GM23248 (cell line): ENCODE measurements around the gene H3-3A. TPM values are rescaled to one million over a fixed set of nuclear protein-coding genes. Genes with fewer than 3 reads are reported as not detected.

Experiments
- DNase-seq: peaks from one replicate; pipeline ENCODE4 v3.0.0-alpha.2; 2015
- H2AFZ ChIP-seq: fragments of 200-600 bp; sonication (generic); 2 replicates; pipeline ENCODE4 v1.6.1; 2016; ENCODE audit warnings: antibody characterized with exemption
- H3F3A ChIP-seq: fragments of 200-600 bp; sonication (generic); 2 replicates; pipeline ENCODE4 v1.6.1; 2016; ENCODE audit warnings: mild to moderate bottlenecking, antibody characterized with exemption, mixed run types; ENCODE audit not compliant: insufficient read depth
- H3K27ac ChIP-seq: fragments of 200-600 bp; sonication (generic); 2 replicates; pipeline ENCODE4 v1.5.1; 2016; ENCODE audit warnings: mild to moderate bottlenecking
- H3K27me3 ChIP-seq: fragments of 200-600 bp; sonication (generic); replicated peaks from 2 replicates; pipeline ENCODE4 v1.6.1; 2016; ENCODE audit warnings: mild to moderate bottlenecking; ENCODE audit not compliant: insufficient read depth
- H3K36me3 ChIP-seq: fragments of 200-600 bp; sonication (generic); 2 replicates; pipeline ENCODE4 v1.6.1; 2016; ENCODE audit warnings: low read depth, mild to moderate bottlenecking
- H3K4me1 ChIP-seq: fragments of 200-600 bp; sonication (generic); 2 replicates; pipeline ENCODE4 v1.6.1; 2016; ENCODE audit warnings: mild to moderate bottlenecking; ENCODE audit not compliant: insufficient read depth
- H3K4me2 ChIP-seq: fragments of 200-600 bp; sonication (generic); one replicate; pipeline ENCODE4 v1.6.1; 2016; ENCODE audit warnings: mild to moderate bottlenecking; ENCODE audit not compliant: unreplicated experiment
- H3K4me3 ChIP-seq: fragments of 200-600 bp; sonication (generic); 2 replicates; pipeline ENCODE4 v1.5.1; 2016; ENCODE audit warnings: mild to moderate bottlenecking
- H3K79me2 ChIP-seq: fragments of 200-600 bp; sonication (generic); 2 replicates; pipeline ENCODE4 v1.6.1; 2016; ENCODE audit warnings: mild to moderate bottlenecking; ENCODE audit not compliant: insufficient read depth
- H3K9ac ChIP-seq: fragments of 200-600 bp; sonication (generic); 2 replicates; pipeline ENCODE4 v1.6.1; 2016; ENCODE audit warnings: mild to moderate bottlenecking
- H3K9me2 ChIP-seq: fragments of 200-600 bp; sonication (generic); 2 replicates; pipeline ENCODE4 v1.6.1; 2016; ENCODE audit warnings: mixed run types, mild to moderate bottlenecking, moderate library complexity; ENCODE audit not compliant: insufficient read depth
- H3K9me3 ChIP-seq: fragments of 200-600 bp; sonication (generic); one replicate; pipeline ENCODE4 v1.6.1; 2017; ENCODE audit warnings: low read depth
- H4K20me1 ChIP-seq: fragments of 200-600 bp; sonication (generic); 2 replicates; pipeline ENCODE4 v1.6.0; 2016; ENCODE audit not compliant: insufficient read depth
- EZH2 ChIP-seq: fragments of 200-600 bp; sonication (generic); IDR thresholded peaks from 2 replicates; pipeline ENCODE4 v1.6.1; 2018; ENCODE audit warnings: antibody characterized with exemption, mild to moderate bottlenecking; ENCODE audit not compliant: insufficient read depth, poor library complexity, severe bottlenecking
- EZH2phosphoT487 ChIP-seq: fragments of 200-600 bp; sonication (generic); IDR thresholded peaks from 2 replicates; pipeline ENCODE4 v1.6.1; 2018; ENCODE audit warnings: antibody characterized with exemption, moderate library complexity, mild to moderate bottlenecking, low read depth; ENCODE audit not compliant: insufficient read depth
- WGBS, 2 experiments: methylation state at CpG; one replicate each; pipeline ENCODE4 v1.1.6; 2015 to 2017; ENCODE audit warnings: low lambda C conversion rate in 2 of 2, low coverage in 1 of 2; ENCODE audit errors: missing lambda C conversion rate in 2 of 2; 5-methylcytosine and 5-hydroxymethylcytosine counted together
- in situ Hi-C: fragments of 300-500 bp; cut with MboI; formaldehyde crosslinking; loops from 2 replicates; pipeline ENCODE4 v1.15.0; 2020
- polyA plus RNA-seq: library from polyadenylated mRNA; unstranded; fragments of >200 nt; fragmentation: Nextera tagmentation; extraction: Ambion mirVana; gene quantifications from 2 replicates; pipeline ENCODE4 v1.2.1, GENCODE V29; 2016
- total RNA-seq: library from RNA; depleted of rRNA; stranded (reverse); fragments of >200 nt; shearing (Covaris generic); gene quantifications from 2 replicates; pipeline ENCODE4 v1.2.3, GENCODE V29; 2014

H3-3A gene
- total and polyA plus RNA-seq, 2 experiments from 2014 or later: 212 to 264 TPM

DNA sequence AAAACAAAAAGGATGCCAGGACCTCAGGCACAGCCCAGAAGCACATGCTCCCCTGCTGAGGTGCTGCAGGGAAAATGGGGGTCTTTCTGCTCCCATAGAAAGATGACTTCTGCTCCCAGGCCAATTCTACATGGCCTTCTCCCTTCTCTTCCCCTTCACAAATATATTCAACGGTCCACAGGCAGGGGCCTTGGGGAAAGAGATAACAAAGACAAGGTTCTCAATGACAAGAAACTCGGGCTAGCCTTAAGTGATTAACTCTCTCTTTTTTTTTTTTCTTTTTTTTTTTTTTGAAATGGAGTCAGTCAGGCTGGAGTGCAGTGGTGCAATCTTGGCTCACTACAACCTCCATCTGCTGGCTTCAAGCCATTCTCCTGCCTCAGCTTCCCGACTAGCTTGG is 54.2 kb downstream of the H3-3A start:
- H3K79me2 ChIP-seq: no peaks in the 10 kb centered on the region
- H3K4me3 ChIP-seq: no peak overlapping the region
- H4K20me1 ChIP-seq: no peaks in the 10 kb centered on the region
- no peak overlapping the region for H3K4me2 ChIP-seq
- H3K27me3 ChIP-seq: no peaks in the 10 kb centered on the region
- no peak overlapping the region for H2AFZ ChIP-seq
- no peaks in the 10 kb centered on the region for H3K4me1 ChIP-seq
- H3F3A ChIP-seq: peaks cover 6% of the 10 kb centered on the region; the same call in 1 of the 2 replicates
- H3K27ac ChIP-seq: no peak overlapping the region
- TF ChIP-seq EZH2phosphoT487 (no peak), EZH2 (no peak)
- no peak overlapping the region for H3K9ac ChIP-seq
- 45 to 61% methylated on average over 3 of the region's 3 CpGs for WGBS, 2 experiments
- no peaks in the 10 kb centered on the region for H3K36me3 ChIP-seq
- no peaks in the 10 kb centered on the region for H3K9me2 ChIP-seq
- in situ Hi-C loops: no loop called here
- H3K9me3 ChIP-seq: no peaks in the 10 kb centered on the region
- no peak for DNase-seq

- TF ChIP-seq EZH2phosphoT487 (no peak), EZH2 (no peak)
- in situ Hi-C loops: no loop called here
- Histone ChIP-seq H3K27me3 (no peaks in the 10 kb centered on the region), H3K9me2 (no peaks in the 10 kb centered on the region), H2AFZ (no peak overlapping the region), H3K79me2 (no peaks in the 10 kb centered on the region), H3K4me1 (no peaks in the 10 kb centered on the region), H3K4me2 (no peak overlapping the region), H3K9ac (no peak overlapping the region), H3K9me3 (no peaks in the 10 kb centered on the region), H3K4me3 (no peak overlapping the region), H3F3A (no peaks in the 10 kb centered on the region), H4K20me1 (no peaks in the 10 kb centered on the region), H3K27ac (no peak overlapping the region), H3K36me3 (no peaks in the 10 kb centered on the region)
- no peak for DNase-seq
- WGBS, 2 experiments: 92 to 93% methylated on average over 6 of the region's 6 CpGs
Measured at GRCh38 chr1:226117330-226117729, 54.8 kb downstream of the H3-3A start.

- no peak for DNase-seq
- Histone ChIP-seq H3F3A (0 out of 2 replicates have a peak, but pooled peaks cover 4% of the 10 kb centered on the region), H3K27me3 (no peaks in the 10 kb centered on the region), H3K4me1 (no peaks in the 10 kb centered on the region), H3K27ac (no peak overlapping the region), H3K9me3 (no peaks in the 10 kb centered on the region), H3K4me3 (no peak overlapping the region), H4K20me1 (no peaks in the 10 kb centered on the region), H3K9me2 (no peaks in the 10 kb centered on the region), H2AFZ (no peak overlapping the region), H3K36me3 (no peaks in the 10 kb centered on the region), H3K9ac (no peak overlapping the region), H3K4me2 (no peak overlapping the region), H3K79me2 (no peaks in the 10 kb centered on the region)
- no peak for TF ChIP-seq EZH2phosphoT487
- TF ChIP-seq EZH2: no peak
- WGBS, 2 experiments: 78 to 85% methylated on average over 4 of the region's 4 CpGs
- in situ Hi-C loops: no loop called here
Measured at GRCh38 chr1:226118357-226118756, 55.8 kb downstream of the H3-3A start.

DNA sequence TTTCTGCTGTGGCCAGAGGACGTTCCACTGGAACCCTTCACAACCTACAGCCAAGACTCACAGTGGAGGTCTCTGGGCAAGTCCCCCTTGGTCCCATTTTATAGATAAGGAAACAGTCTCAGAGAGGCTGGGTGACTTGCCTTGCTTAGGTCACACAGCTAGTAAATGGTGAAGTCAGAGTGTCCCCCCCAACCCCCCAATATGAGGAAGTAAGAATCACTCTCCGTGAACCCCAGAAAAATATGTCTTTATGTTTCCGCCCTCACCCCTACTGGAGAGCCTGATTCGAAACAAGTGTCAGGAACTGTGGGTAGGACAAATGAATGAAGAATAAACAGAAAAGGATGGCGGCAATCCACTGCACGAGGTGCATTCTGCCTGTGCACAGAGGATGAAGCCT is 56.7 kb downstream of the H3-3A start:
- H3K27ac ChIP-seq: no peak overlapping the region
- no peaks in the 10 kb centered on the region for H3K36me3 ChIP-seq
- in situ Hi-C loops: no loop called here
- H3K4me2 ChIP-seq: no peak overlapping the region
- H3K9me2 ChIP-seq: no peaks in the 10 kb centered on the region
- H3F3A ChIP-seq: 0 out of 2 replicates have a peak, but pooled peaks cover 7% of the 10 kb centered on the region
- no peak for DNase-seq
- 85 to 88% methylated on average over 6 of the region's 6 CpGs for WGBS, 2 experiments
- H4K20me1 ChIP-seq: no peaks in the 10 kb centered on the region
- no peaks in the 10 kb centered on the region for H3K4me1 ChIP-seq
- no peak for TF ChIP-seq EZH2phosphoT487
- TF ChIP-seq EZH2: no peak
- no peaks in the 10 kb centered on the region for H3K27me3 ChIP-seq
- no peaks in the 10 kb centered on the region for H3K9me3 ChIP-seq
- H2AFZ ChIP-seq: no peak overlapping the region
- no peak overlapping the region for H3K9ac ChIP-seq
- no peaks in the 10 kb centered on the region for H3K79me2 ChIP-seq
- no peak overlapping the region for H3K4me3 ChIP-seq

GRCh38 chr1:226120398-226120797 is 57.9 kb downstream of the H3-3A start:
- in situ Hi-C loops: no loop called here
- Histone ChIP-seq H3K36me3 (no peaks in the 10 kb centered on the region), H3K27ac (no peak overlapping the region), H4K20me1 (no peaks in the 10 kb centered on the region), H3K9me3 (no peaks in the 10 kb centered on the region), H3K79me2 (no peaks in the 10 kb centered on the region), H3K9ac (no peak overlapping the region), H3K4me3 (no peak overlapping the region), H3F3A (peaks cover 13% of the 10 kb centered on the region; the same call in 1 of the 2 replicates), H2AFZ (no peak overlapping the region), H3K27me3 (no peaks in the 10 kb centered on the region), H3K4me2 (no peak overlapping the region), H3K4me1 (no peaks in the 10 kb centered on the region), H3K9me2 (no peaks in the 10 kb centered on the region)
- no peak for DNase-seq
- 77 to 85% methylated on average over 5 of the region's 5 CpGs for WGBS, 2 experiments
- TF ChIP-seq EZH2phosphoT487 (no peak), EZH2 (no peak)
